A549 (cell line): ENCODE results near the gene PAEP. TPM values are rescaled to one million over a fixed set of nuclear protein-coding genes. Genes with fewer than 3 reads are reported as not detected.

ENCODE experiments used
- ATAC-seq, 2 experiments: fragments of 200-7000 bp in 1 of 2; fragments of >200 bp in 1 of 2; cut with Nextera tagmentation in 1 of 2; cut with Tn5 transposase in 1 of 2; 3 replicates each; pipeline versions ENCODE4 v1.8.0 to v1.9.1; 2018 to 2020; ENCODE audit warnings: mild to moderate bottlenecking in 1 of 2, moderate library complexity in 1 of 2
- CTCF ChIA-PET: fragments of 300-600 bp; sonication (Branson Sonifier 250); formaldehyde crosslinking; extraction: SDS; loops from one replicate; lab custom pipeline; 2021; ENCODE audit warnings: antibody characterized with exemption, inconsistent platforms; lab: Yijun Ruan, JAX
- POLR2A ChIA-PET: fragments of 350-600 bp; formaldehyde crosslinking; extraction: SDS; loops from one replicate; lab custom pipeline; 2021; ENCODE audit warnings: antibody characterized with exemption, inconsistent platforms; lab: Yijun Ruan, JAX
- DNase-seq, 2 experiments: peaks; one replicate each; pipeline versions ENCODE4 v3.0.0 to v3.0.0-alpha.2; 2011 to 2016; ENCODE audit warnings: low read depth in 1 of 2, low spot score in 1 of 2
- FAIRE-seq: peaks from 2 replicates; lab custom pipeline; 2011; peaks lifted over from hg19 to GRCh38; lab: Jason Lieb, UNC
- H3K27ac ChIP-seq, 2 experiments: fragments of >200 bp; sonication (Bioruptor Twin); formaldehyde crosslinking; 3 replicates each; pipeline ENCODE4 v1.5.1; 2016 to 2017
- H3K4me1 ChIP-seq: fragments of >200 bp; sonication (Bioruptor Twin); formaldehyde crosslinking; 3 replicates; pipeline ENCODE4 v1.6.1; 2016
- H3K4me2 ChIP-seq: fragments of >200 bp; sonication (Bioruptor Twin); formaldehyde crosslinking; 3 replicates; pipeline ENCODE4 v1.6.1; 2016
- H3K4me3 ChIP-seq: fragments of >200 bp; sonication (Bioruptor Twin); formaldehyde crosslinking; 3 replicates; pipeline ENCODE4 v1.5.1; 2016
- H3K9me3 ChIP-seq: fragments of >200 bp; sonication (Bioruptor Twin); formaldehyde crosslinking; 3 replicates; pipeline ENCODE4 v1.6.1; 2016
- BCL3 ChIP-seq: fragments of >200 bp; sonication (Bioruptor Twin); formaldehyde crosslinking; IDR thresholded peaks from 3 replicates; pipeline ENCODE4 v1.6.1; 2016
- CBX2 ChIP-seq: fragments of 200-600 bp; sonication (generic); IDR thresholded peaks from 2 replicates; pipeline ENCODE4 v1.6.1; 2016; ENCODE audit warnings: low read depth, mild to moderate bottlenecking, borderline replicate concordance
- EHF ChIP-seq: fragments of 250-450 bp; sonication (Bioruptor Pico); IDR thresholded peaks from 2 replicates; pipeline ENCODE4 v1.5.0; 2020; ENCODE audit warnings: mild to moderate bottlenecking
- ELK1 ChIP-seq: fragments of 150-350 bp; IDR thresholded peaks from 2 replicates; pipeline ENCODE4 v1.6.1; 2014; ENCODE audit warnings: low read depth, mild to moderate bottlenecking, low read length
- ESRRA ChIP-seq: fragments of 150-350 bp; IDR thresholded peaks from 2 replicates; pipeline ENCODE4 v1.6.1; 2014; ENCODE audit warnings: mild to moderate bottlenecking, low read length, borderline replicate concordance
- FOSL2 ChIP-seq, 2 experiments: fragments of 450-650 bp in 1 of 2; fragments of >200 bp in 1 of 2; sonication (Bioruptor Twin) in 1 of 2; formaldehyde crosslinking; IDR thresholded peaks; 2 replicates each; pipeline versions ENCODE4 v1.5.0 to v1.6.1; 2016 to 2020; ENCODE audit warnings: mild to moderate bottlenecking in 1 of 2, moderate library complexity in 1 of 2
- GATA3 ChIP-seq: IDR thresholded peaks from 2 replicates; pipeline ENCODE4 v1.6.1; 2012; ENCODE audit warnings: borderline replicate concordance
- HOXA7 ChIP-seq: fragments of 250-450 bp; sonication (Bioruptor Pico); IDR thresholded peaks from 2 replicates; pipeline ENCODE4 v1.5.0; 2020; ENCODE audit warnings: mild to moderate bottlenecking, moderate library complexity
- HOXB13 ChIP-seq: fragments of 250-450 bp; sonication (Bioruptor Pico); IDR thresholded peaks from 2 replicates; pipeline ENCODE4 v1.5.0; 2020; ENCODE audit warnings: low read depth, mild to moderate bottlenecking, moderate library complexity
- HOXB5 ChIP-seq: fragments of 250-450 bp; sonication (Bioruptor Pico); IDR thresholded peaks from 2 replicates; pipeline ENCODE4 v1.5.0; 2020; ENCODE audit warnings: mild to moderate bottlenecking, moderate library complexity
- MAFK ChIP-seq: fragments of 450-650 bp; IDR thresholded peaks from 2 replicates; pipeline ENCODE4 v1.6.1; 2014; ENCODE audit not compliant: partially characterized antibody
- MAZ ChIP-seq: fragments of 150-350 bp; IDR thresholded peaks from 2 replicates; pipeline ENCODE4 v1.6.1; 2014; ENCODE audit warnings: antibody characterized with exemption, low read depth, low read length, borderline replicate concordance
- NFE2L2 ChIP-seq: fragments of 150-350 bp; conservative IDR thresholded peaks from 2 replicates; pipeline ENCODE4 v1.6.1; 2014; ENCODE audit warnings: low read length
- NPAS2 ChIP-seq: fragments of 250-450 bp; sonication (Bioruptor Pico); IDR thresholded peaks from 2 replicates; pipeline ENCODE4 v1.8.0; 2022; ENCODE audit warnings: mild to moderate bottlenecking, moderate library complexity, borderline replicate concordance
- POLR2A ChIP-seq: IDR thresholded peaks from 2 replicates; pipeline ENCODE4 v1.6.1; 2012; ENCODE audit warnings: mild to moderate bottlenecking, low read length
- RFX5 ChIP-seq: fragments of 450-650 bp; IDR thresholded peaks from 2 replicates; pipeline ENCODE4 v1.7.1; 2014; ENCODE audit warnings: antibody characterized with exemption, mild to moderate bottlenecking, moderate library complexity
- SREBF2 ChIP-seq: fragments of 450-650 bp; IDR thresholded peaks from 2 replicates; pipeline ENCODE4 v1.6.1; 2014; ENCODE audit warnings: mild to moderate bottlenecking, moderate library complexity
- TFCP2L1 ChIP-seq: fragments of 250-450 bp; sonication (Bioruptor Pico); IDR thresholded peaks from 2 replicates; pipeline ENCODE4 v1.5.0; 2021; ENCODE audit warnings: mild to moderate bottlenecking
- TP53 ChIP-seq: fragments of 250-450 bp; sonication (Bioruptor Pico); IDR thresholded peaks from 2 replicates; pipeline ENCODE4 v1.5.0; 2021; ENCODE audit warnings: mild to moderate bottlenecking, moderate library complexity
- USF2 ChIP-seq: fragments of 450-650 bp; IDR thresholded peaks from 2 replicates; pipeline ENCODE4 v1.6.1; 2014; ENCODE audit warnings: antibody characterized with exemption
- ZSCAN20 ChIP-seq: fragments of 250-450 bp; sonication (Bioruptor Pico); IDR thresholded peaks from 2 replicates; pipeline ENCODE4 v1.8.0; 2022; ENCODE audit warnings: mild to moderate bottlenecking, moderate library complexity
- WGBS: methylation state at CpG from one replicate; pipeline ENCODE4 v1.1.6; 2017; ENCODE audit errors: missing lambda C conversion rate; 5-methylcytosine and 5-hydroxymethylcytosine counted together
- polyA plus RNA-seq, 4 experiments: library from polyadenylated mRNA; depleted of rRNA in 3 of 4; stranded (reverse); fragments of >200 nt; fragmentation: RNase III in 1 of 4; extraction: RNeasy Plus Mini Kit Qiagen cat#74134 plus additional on column Dnase treatment in 1 of 4; gene quantifications; 2 replicates in 3 of 4; 3 replicates in 1 of 4; pipeline ENCODE4 v1.2.3, GENCODE V29; 2011 to 2017

The PAEP gene
- polyA plus RNA-seq, 2 of the 4 experiments (the other 2 are of a cell fraction), result not detected

- no peak for DNase-seq
- FAIRE-seq, result no peak
- ChIA-PET POLR2A (no interaction called here), CTCF (no interaction called here)
- TF ChIP-seq RFX5, result no peak
- TF ChIP-seq USF2, result no peak
- no peak for TF ChIP-seq ZSCAN20 (CRISPR knock-in tag)
- no peak for TF ChIP-seq TP53 (CRISPR knock-in tag)
- TF ChIP-seq TFCP2L1 (CRISPR knock-in tag), result no peak
- no peak for TF ChIP-seq HOXA7 (CRISPR knock-in tag)
- no peak for TF ChIP-seq MAZ
- TF ChIP-seq FOSL2 (IDR thresholded peaks at IDR 0.05), result no peak
- no peak for TF ChIP-seq FOSL2 (CRISPR knock-in tag; IDR thresholded peaks at IDR 0.05)
- TF ChIP-seq NPAS2 (CRISPR knock-in tag), result no peak
- no peak for TF ChIP-seq ELK1
- no peak for TF ChIP-seq HOXB5 (CRISPR knock-in tag)
- no peak for TF ChIP-seq HOXB13 (CRISPR knock-in tag)
- TF ChIP-seq SREBF2, result no peak
- no peak for TF ChIP-seq BCL3
- H3K9me3 ChIP-seq, result no peaks in the 10 kb centered on the region
- no peak overlapping the region for H3K27ac ChIP-seq
- H3K4me3 ChIP-seq, result no peak overlapping the region
- no peak for ATAC-seq
- 34% methylated on average over 8 of the region's 13 CpGs for WGBS
- no peak overlapping the region for H3K4me2 ChIP-seq
- H3K4me1 ChIP-seq, result no peaks in the 10 kb centered on the region
These were observed 49.0 kb downstream of the PAEP start for GRCh38 chr9:135610290-135611141.

GRCh38 chr9:135611142-135611874, 49.8 kb downstream of the PAEP start:
- ChIA-PET POLR2A (no interaction called here), CTCF (no interaction called here)
- ATAC-seq, result no peak
- TF ChIP-seq POLR2A (no peak), ESRRA (no peak), SREBF2 (no peak), GATA3 (no peak), EHF (no peak), NFE2L2 (no peak), MAFK (no peak)
- DNase-seq, result no peak
- 21% methylated on average over 6 of the region's 7 CpGs for WGBS
- Histone ChIP-seq H3K27ac (no peak overlapping the region), H3K4me2 (no peak overlapping the region), H3K9me3 (no peaks in the 10 kb centered on the region), H3K4me3 (no peak overlapping the region), H3K4me1 (no peaks in the 10 kb centered on the region)
- FAIRE-seq, result no peak

- WGBS, result 0% methylated on average over 4 of the region's 4 CpGs
- no peak for TF ChIP-seq CBX2
- POLR2A ChIA-PET, result no interaction called here
- Histone ChIP-seq H3K9me3 (no peaks in the 10 kb centered on the region), H3K4me1 (no peaks in the 10 kb centered on the region), H3K27ac (no peak overlapping the region), H3K4me3 (no peak overlapping the region), H3K4me2 (no peak overlapping the region)
- DNase-seq (no peak), FAIRE-seq (no peak), ATAC-seq (no peak)
- CTCF ChIA-PET, result interaction anchor here (0.8 to 6.9 kb wide), 2 partner anchors 8 to 11 kb away, joined by 3 to 55 read pairs; no protein-coding TSS in a partner anchor
These were observed 50.3 kb downstream of the PAEP start for GRCh38 chr9:135611875-135612209.
